Muscle layer of colon (tissue), 2 donors: ENCODE data around the gene EPHB6.

Source experiments
- H3K27ac ChIP-seq: one replicate; pipeline ENCODE4 v1.7.0; 2013; ENCODE audit warnings: low read depth, mild to moderate bottlenecking, low read length, moderate library complexity
- H3K27me3 ChIP-seq, 2 donors: one replicate each; pipeline ENCODE4 v1.7.0; 2013; ENCODE audit warnings: low read length in 2 of 2, mild to moderate bottlenecking in 2 of 2; ENCODE audit not compliant: insufficient read depth in 2 of 2, control insufficient read depth in 1 of 2
- H3K36me3 ChIP-seq: one replicate; pipeline ENCODE4 v1.7.0; 2013; ENCODE audit warnings: mild to moderate bottlenecking, low read length; ENCODE audit not compliant: insufficient read depth
- H3K4me1 ChIP-seq: one replicate; pipeline ENCODE4 v1.7.0; 2013; ENCODE audit warnings: mild to moderate bottlenecking, low read length; ENCODE audit not compliant: insufficient read depth
- H3K4me3 ChIP-seq, 2 donors: one replicate each; pipeline ENCODE4 v1.7.0; 2013; ENCODE audit warnings: low read length in 2 of 2, low read depth in 1 of 2, mild to moderate bottlenecking in 1 of 2, moderate library complexity in 1 of 2
- H3K9ac ChIP-seq: one replicate; pipeline ENCODE4 v1.7.0; 2013; ENCODE audit warnings: low read length
- H3K9me3 ChIP-seq: one replicate; pipeline ENCODE4 v1.7.0; 2013; ENCODE audit warnings: mild to moderate bottlenecking, low read length
- donor health status: abdominal sarcoma.
- donor health status: Adenocarcinoma of cecum.

EPHB6 gene

DNA sequence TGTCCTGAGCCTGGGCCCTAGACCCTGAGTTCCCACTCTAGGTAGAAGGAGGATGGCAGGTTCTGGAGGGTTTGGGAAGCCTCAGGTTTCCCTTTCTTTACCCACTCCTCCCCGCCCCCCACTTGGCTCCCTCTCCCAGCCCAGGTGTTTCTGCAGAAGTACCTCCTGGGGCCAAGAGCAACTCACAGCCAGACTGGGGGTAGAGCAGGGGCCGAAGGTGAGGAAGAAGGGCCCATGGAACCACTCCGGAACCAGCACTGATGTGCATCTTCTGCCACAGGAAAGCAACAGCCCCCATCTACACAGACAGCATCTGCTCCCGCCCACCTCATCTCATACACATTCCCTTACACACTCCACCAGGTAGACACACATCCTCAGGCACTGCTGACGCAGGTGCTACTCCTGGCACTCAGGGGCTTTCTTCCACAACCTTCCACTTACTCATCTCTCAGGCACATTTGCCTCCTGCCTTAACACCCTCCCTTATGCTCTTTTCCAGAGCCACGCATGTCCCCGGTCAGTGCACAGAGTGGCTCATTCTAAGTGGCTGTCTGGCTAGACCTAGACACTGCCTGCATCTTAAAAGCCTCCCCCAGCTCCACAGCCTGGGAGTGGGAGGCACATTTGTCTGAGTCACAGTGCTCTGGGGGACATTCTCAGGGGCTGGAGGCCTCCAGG is 1.8 kb downstream of the EPHB6 start:
- Histone ChIP-seq H3K4me3 (no peak overlapping the region), H3K4me1 (peaks cover 26% of the 10 kb centered on the region), H3K36me3 (no peaks in the 10 kb centered on the region), H3K27me3 (no peaks in the 10 kb centered on the region), H3K9me3 (no peaks in the 10 kb centered on the region), H3K27ac (no peak overlapping the region), H3K9ac (no peak overlapping the region)

DNA sequence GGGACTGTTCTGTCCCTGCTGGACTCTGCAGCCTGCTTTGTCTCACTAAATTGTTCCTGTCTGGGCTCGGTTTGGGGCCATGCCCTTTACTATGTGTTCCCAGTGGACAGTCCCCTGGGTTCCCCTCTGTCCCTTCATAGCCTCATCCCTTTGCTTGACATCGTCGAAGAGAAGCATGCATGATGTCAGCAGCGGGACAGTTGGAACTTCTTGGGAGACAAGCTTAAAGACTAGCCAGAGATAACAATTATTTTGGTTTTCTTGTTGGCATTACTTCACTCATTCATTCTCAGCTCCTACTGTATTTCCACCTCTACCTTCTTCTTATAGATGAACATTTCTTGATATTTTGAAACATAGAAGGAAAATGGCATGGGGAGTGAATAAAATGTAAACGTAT is 2.7 kb downstream of the EPHB6 start:
- no peak overlapping the region for H3K27ac ChIP-seq
- H3K36me3 ChIP-seq, result no peaks in the 10 kb centered on the region
- H3K9me3 ChIP-seq, result no peaks in the 10 kb centered on the region
- peaks cover 26% of the 10 kb centered on the region for H3K4me1 ChIP-seq
- no peak overlapping the region for H3K4me3 ChIP-seq
- H3K27me3 ChIP-seq, result no peaks in the 10 kb centered on the region
- H3K9ac ChIP-seq, result no peak overlapping the region

DNA sequence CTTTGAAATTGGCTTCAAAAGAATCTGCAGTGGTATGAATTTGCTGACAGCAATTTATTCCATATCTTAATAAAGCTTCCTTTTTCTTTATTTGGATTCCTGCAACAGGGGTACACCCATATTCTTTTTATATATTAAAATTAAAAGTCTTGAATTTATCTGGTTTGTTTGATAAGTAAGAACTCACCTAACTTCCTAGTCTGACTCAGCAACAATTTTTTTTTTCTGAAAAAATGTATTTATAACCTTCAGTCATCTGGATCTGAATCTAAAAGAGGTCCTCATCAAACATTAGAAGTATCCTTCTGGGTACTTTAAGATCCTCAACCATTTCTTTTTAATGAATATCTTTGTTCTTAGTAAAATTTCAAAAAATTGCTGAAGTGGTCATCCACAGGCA is 4.5 kb downstream of the EPHB6 start:
- H3K27me3 ChIP-seq, result no peaks in the 10 kb centered on the region
- H3K4me3 ChIP-seq, result no peak overlapping the region
- H3K36me3 ChIP-seq, result no peaks in the 10 kb centered on the region
- H3K27ac ChIP-seq, result no peak overlapping the region
- peaks cover 22% of the 10 kb centered on the region for H3K4me1 ChIP-seq
- H3K9ac ChIP-seq, result no peak overlapping the region
- no peaks in the 10 kb centered on the region for H3K9me3 ChIP-seq

DNA sequence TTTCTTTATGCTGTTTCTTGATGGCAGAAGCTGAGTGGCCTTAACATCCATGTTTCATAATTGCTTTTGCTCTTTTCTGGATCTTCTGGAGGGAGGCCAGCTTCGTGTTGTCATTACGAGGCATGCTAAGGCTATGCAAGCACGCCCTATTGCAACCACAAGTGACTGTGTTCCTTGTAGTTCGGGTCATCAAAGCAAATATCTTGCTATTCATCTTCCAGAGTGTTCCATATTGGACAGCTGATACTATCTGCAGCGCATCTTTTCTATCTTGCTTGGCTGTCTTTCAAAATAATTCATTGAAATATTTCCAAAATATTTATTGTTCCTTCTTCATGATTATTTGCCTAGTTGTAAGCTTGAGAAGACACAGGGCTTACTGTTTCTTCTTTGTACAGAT is 5.0 kb downstream of the EPHB6 start:
- H3K9me3 ChIP-seq, result no peaks in the 10 kb centered on the region
- no peaks in the 10 kb centered on the region for H3K36me3 ChIP-seq
- H3K4me1 ChIP-seq, result peaks cover 22% of the 10 kb centered on the region
- H3K27ac ChIP-seq, result no peak overlapping the region
- H3K4me3 ChIP-seq, result no peak overlapping the region
- H3K9ac ChIP-seq, result no peak overlapping the region
- H3K27me3 ChIP-seq, result no peaks in the 10 kb centered on the region

DNA sequence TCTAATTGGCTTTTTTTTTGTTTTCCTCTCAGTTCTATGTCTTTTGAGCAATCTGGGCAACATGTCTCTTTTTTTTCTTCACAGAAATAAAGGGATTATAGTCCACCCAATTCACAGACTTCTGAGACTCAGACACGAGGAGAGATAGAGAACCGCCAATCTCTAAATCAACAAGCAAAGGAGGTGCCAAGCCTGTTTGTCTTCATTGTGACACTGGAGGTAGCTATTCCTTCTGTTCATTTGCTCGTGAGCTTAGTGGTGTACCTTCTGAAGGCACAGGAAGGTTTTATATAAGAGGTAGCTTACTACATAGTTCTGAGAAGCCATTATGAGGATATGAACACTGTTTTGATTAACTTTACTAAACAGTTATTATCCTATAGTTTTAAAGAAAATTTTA is 6.1 kb downstream of the EPHB6 start:
- Histone ChIP-seq H3K27me3 (no peaks in the 10 kb centered on the region), H3K36me3 (no peaks in the 10 kb centered on the region), H3K4me3 (no peak overlapping the region), H3K4me1 (peaks cover 14% of the 10 kb centered on the region), H3K27ac (no peak overlapping the region), H3K9me3 (no peaks in the 10 kb centered on the region), H3K9ac (no peak overlapping the region)

DNA sequence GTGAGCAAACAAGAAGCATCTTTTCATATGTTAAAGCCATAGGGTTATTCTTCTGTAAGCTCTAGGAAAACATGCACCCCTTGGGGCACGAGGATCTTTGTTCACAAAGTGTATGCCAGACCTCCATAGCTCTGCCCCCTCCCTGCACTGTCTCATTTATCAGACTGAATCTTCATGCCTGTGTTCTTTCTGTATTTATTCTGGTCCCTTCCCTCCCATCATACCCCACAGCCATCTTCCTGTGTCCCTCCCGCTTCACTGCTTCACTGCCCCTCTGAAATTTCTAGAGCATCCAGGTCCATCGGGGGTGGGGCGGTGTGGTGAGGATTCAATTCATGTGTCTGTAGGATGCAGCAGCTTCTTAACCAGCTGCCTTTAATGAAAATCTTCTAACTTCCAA is 7.5 kb downstream of the EPHB6 start:
- Histone ChIP-seq H3K9me3 (no peaks in the 10 kb centered on the region), H3K27me3 (no peaks in the 10 kb centered on the region), H3K4me1 (peaks cover 12% of the 10 kb centered on the region), H3K27ac (no peak overlapping the region), H3K4me3 (no peak overlapping the region), H3K9ac (no peak overlapping the region), H3K36me3 (no peaks in the 10 kb centered on the region)

DNA sequence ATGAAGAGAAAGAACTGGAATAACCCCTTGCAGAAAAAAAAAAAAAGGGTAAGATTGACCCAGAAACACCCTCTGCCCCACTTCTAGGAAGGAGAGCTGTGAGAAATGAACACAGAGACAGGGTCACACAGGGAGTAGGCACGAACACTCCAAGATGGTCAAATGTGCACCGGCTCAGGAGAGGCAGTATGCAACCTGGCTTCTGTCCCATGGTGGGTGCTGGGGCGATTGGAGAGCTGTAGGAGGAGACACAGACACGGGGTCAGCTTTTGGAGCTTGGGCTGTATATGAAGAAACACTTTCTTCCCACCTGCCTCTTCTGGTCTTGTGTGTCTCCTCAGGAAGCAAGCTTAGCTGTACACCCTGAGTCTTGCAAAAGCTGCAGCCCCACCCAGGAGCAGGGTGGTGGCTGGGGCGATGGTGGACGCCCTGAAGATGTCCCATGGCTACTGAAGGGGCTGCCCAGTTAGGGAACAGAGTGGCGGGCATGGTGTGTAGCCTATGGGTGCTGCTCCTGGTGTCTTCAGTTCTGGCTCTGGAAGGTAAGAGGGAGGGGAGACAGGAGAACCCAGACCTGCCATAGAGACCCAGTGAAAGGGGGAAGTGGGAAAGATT is 8.0 kb downstream of the EPHB6 start:
- no peaks in the 10 kb centered on the region for H3K36me3 ChIP-seq
- no peaks in the 10 kb centered on the region for H3K27me3 ChIP-seq
- H3K9ac ChIP-seq, result no peak overlapping the region
- H3K27ac ChIP-seq, result no peak overlapping the region
- H3K9me3 ChIP-seq, result no peaks in the 10 kb centered on the region
- no peak overlapping the region for H3K4me3 ChIP-seq
- peaks cover 12% of the 10 kb centered on the region for H3K4me1 ChIP-seq

DNA sequence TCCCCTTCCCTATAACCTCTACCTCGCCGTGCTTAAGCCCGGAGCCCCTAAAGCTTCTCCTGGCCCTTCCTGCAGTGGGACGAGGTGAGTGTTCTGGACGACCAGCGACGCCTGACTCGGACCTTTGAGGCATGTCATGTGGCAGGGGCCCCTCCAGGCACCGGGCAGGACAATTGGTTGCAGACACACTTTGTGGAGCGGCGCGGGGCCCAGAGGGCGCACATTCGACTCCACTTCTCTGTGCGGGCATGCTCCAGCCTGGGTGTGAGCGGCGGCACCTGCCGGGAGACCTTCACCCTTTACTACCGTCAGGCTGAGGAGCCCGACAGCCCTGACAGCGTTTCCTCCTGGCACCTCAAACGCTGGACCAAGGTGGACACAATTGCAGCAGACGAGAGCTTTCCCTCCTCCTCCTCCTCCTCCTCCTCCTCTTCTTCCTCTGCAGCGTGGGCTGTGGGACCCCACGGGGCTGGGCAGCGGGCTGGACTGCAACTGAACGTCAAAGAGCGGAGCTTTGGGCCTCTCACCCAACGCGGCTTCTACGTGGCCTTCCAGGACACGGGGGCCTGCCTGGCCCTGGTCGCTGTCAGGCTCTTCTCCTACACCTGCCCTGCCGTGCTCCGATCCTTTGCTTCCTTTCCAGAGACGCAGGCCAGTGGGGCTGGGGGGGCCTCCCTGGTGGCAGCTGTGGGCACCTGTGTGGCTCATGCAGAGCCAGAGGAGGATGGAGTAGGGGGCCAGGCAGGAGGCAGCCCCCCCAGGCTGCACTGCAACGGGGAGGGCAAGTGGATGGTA is 9.2 kb downstream of the EPHB6 start:
- H3K4me3 ChIP-seq, result no peak overlapping the region
- H3K27me3 ChIP-seq, result no peaks in the 10 kb centered on the region
- no peaks in the 10 kb centered on the region for H3K9me3 ChIP-seq
- no peak overlapping the region for H3K27ac ChIP-seq
- H3K9ac ChIP-seq, result no peak overlapping the region
- no peaks in the 10 kb centered on the region for H3K36me3 ChIP-seq
- H3K4me1 ChIP-seq, result peaks cover 12% of the 10 kb centered on the region

DNA sequence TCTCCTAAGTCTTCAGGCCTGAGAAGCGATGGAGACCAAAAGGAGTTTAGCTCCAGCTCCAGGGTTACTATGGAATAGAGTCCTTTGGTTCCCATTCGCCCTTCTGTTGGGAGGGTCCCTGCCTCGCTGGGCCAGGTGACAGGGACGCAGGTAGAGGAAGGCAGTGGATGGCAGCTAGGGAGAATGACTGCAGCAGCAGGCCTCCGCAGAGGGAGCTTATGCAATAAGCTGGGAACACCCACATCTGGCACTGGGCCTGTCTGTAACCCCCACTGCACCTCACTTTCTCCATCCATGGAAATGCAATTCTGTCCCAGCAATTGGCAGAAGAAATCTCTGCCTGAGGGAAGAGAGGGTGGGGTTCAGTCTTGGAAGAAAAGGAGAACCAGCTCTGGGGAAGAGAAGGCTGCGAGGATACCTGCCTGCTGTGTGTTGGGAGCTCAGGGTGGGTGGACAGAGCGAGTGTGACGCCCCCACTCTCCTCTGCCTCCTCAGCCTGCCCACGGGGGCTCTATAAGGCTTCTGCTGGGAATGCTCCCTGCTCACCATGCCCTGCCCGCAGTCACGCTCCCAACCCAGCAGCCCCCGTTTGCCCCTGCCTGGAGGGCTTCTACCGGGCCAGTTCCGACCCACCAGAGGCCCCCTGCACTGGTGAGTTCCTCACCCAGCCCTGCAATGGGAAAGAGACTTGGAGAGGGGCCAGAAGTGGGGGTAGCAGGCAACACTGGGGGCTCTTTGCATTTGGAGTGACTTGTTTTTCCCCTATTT is 10.3 kb downstream of the EPHB6 start:
- no peaks in the 10 kb centered on the region for H3K36me3 ChIP-seq

DNA sequence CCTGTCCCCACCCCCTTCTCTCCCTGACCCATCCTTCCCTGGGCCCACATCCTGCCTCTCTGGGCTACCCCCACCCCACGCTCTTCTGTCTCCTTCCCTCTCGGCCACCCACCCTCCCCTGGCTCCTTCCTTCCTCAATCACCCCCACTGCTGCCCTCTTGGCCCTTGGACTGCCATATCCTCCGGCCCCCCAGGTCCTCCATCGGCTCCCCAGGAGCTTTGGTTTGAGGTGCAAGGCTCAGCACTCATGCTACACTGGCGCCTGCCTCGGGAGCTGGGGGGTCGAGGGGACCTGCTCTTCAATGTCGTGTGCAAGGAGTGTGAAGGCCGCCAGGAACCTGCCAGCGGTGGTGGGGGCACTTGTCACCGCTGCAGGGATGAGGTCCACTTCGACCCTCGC is 10.9 kb downstream of the EPHB6 start:
- no peaks in the 10 kb centered on the region for H3K36me3 ChIP-seq
- H3K9ac ChIP-seq, result no peak overlapping the region

More for the DNA sequence above, 10.3 kb downstream of the EPHB6 start:
- no peaks in the 10 kb centered on the region for H3K9me3 ChIP-seq
- H3K4me1 ChIP-seq, result peaks cover 5% of the 10 kb centered on the region
- H3K27me3 ChIP-seq, result no peaks in the 10 kb centered on the region
- H3K9ac ChIP-seq, result no peak overlapping the region
- H3K27ac ChIP-seq, result no peak overlapping the region
- no peak overlapping the region for H3K4me3 ChIP-seq

DNA sequence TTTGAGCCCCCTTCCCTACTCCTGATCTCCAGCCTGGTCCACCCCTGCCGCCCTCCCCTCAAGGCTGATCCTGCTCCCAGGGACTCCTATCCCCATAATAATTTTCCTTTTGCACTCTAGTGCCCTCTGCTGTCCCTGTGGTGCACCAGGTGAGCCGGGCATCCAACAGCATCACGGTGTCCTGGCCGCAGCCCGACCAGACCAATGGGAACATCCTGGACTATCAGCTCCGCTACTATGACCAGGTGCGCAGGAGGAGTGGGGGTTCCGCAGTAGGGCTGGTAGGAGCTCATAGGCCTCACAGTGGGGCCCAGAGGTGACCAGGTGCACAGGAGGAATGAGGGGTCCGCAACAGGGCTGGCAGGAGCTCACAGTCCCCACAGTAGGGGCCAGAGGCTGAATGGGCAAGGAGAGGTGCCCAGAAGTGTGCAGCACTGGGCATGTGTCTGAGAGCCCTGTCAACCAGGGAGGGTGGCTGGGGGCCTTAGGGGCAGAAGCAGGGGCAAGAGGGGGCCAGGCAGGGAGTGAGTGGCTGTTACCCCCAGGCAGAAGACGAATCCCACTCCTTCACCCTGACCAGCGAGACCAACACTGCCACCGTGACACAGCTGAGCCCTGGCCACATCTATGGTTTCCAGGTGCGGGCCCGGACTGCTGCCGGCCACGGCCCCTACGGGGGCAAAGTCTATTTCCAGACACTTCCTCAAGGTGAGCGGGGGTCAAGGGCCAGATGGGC is 11.7 kb downstream of the EPHB6 start:
- no peaks in the 10 kb centered on the region for H3K36me3 ChIP-seq
- H3K9me3 ChIP-seq, result no peaks in the 10 kb centered on the region
- H3K4me1 ChIP-seq, result no peaks in the 10 kb centered on the region
- H3K4me3 ChIP-seq, result no peak overlapping the region
- no peaks in the 10 kb centered on the region for H3K27me3 ChIP-seq
- H3K9ac ChIP-seq, result no peak overlapping the region
- H3K27ac ChIP-seq, result no peak overlapping the region

More for the DNA sequence above, 10.9 kb downstream of the EPHB6 start:
- Histone ChIP-seq H3K4me1 (no peaks in the 10 kb centered on the region), H3K4me3 (no peak overlapping the region), H3K27ac (no peak overlapping the region), H3K27me3 (no peaks in the 10 kb centered on the region), H3K9me3 (no peaks in the 10 kb centered on the region)
